ENCODE data around the gene MARCHF10.

The MARCHF10 gene

DNA sequence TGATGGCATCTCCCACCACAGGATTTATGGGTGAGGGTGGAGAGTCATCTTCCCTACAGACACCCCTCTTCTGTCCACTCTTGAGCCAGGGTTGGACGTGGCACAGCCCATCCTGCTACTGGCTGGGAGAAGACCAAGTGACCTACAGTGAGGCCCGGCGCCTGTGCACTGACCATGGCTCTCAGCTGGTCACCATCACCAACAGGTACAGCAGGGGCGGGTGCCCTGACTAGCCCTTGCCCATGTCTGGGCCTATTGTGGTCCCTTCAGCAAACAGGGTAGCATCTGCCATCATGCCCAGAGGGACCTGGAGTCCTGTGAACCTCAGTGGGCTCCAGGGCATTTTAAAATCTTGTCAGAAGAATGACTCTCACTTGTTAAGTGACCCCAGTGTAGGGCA is 132.4 kb downstream of the MARCHF10 start:
- no peak for DNase-seq (ENCODE audit: insufficient read length, low spot score)
- FAIRE-seq: no peak
- TF ChIP-seq TAF1 (IDR thresholded peaks at IDR 0.05; ENCODE audit: low read depth, low read length): no peak
- no peak for TF ChIP-seq PAX5 (IDR thresholded peaks at IDR 0.05; ENCODE audit: insufficient read depth, low read length, severe bottlenecking)
- TF ChIP-seq SPI1 (IDR thresholded peaks at IDR 0.05; ENCODE audit: low read depth, low read length): no peak
- TF ChIP-seq POLR2A (IDR thresholded peaks at IDR 0.05; ENCODE audit: low read depth, low read length): no peak
- TF ChIP-seq POU2F2 (IDR thresholded peaks at IDR 0.05; ENCODE audit: low read depth, low read length): no peak
- TF ChIP-seq POLR2AphosphoS5 (IDR thresholded peaks at IDR 0.05; ENCODE audit: low read depth, low read length): no peak

- TF ChIP-seq PAX5 (IDR thresholded peaks at IDR 0.05; ENCODE audit: insufficient read depth, low read length, severe bottlenecking) (no peak), POLR2A (IDR thresholded peaks at IDR 0.05; ENCODE audit: low read depth, low read length) (no peak), POLR2AphosphoS5 (IDR thresholded peaks at IDR 0.05; ENCODE audit: low read depth, low read length) (no peak), POU2F2 (IDR thresholded peaks at IDR 0.05; ENCODE audit: low read depth, low read length) (no peak), SPI1 (IDR thresholded peaks at IDR 0.05; ENCODE audit: low read depth, low read length) (no peak)
- DNase-seq (ENCODE audit: insufficient read length, low spot score) (no peak), FAIRE-seq (no peak)
These were observed 132.9 kb downstream of the MARCHF10 start for GRCh38 chr17:62675260-62675659.

DNA sequence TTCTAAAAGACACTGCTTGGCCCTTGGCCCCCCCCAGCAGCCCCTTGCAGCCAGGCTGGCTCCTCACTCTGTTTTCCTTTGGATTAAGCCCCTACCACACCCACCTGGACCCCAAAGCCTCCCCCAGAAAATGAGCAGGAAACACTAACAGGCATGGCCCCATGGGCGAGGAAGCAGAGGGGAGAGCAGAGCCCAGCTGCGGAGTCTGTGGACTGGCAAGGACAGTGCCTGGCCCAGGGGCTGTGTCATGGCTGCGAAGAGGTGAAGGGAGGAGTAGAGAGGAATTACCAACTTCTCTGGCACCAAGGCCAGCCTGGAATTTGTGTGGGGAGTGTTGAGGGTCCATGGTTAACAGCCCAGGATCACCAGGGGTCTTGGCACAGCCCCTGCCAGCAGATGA is 133.3 kb downstream of the MARCHF10 start:
- FAIRE-seq (no peak), DNase-seq (ENCODE audit: insufficient read length, low spot score) (no peak)
- no peak for TF ChIP-seq SPI1 (IDR thresholded peaks at IDR 0.05; ENCODE audit: low read depth, low read length)
- no peak for TF ChIP-seq POLR2A (IDR thresholded peaks at IDR 0.05; ENCODE audit: low read depth, low read length)
- no peak for TF ChIP-seq PAX5 (IDR thresholded peaks at IDR 0.05; ENCODE audit: insufficient read depth, low read length, severe bottlenecking)
- TF ChIP-seq POU2F2 (IDR thresholded peaks at IDR 0.05; ENCODE audit: low read depth, low read length): no peak
- no peak for TF ChIP-seq TAF1 (IDR thresholded peaks at IDR 0.05; ENCODE audit: low read depth, low read length)

DNA sequence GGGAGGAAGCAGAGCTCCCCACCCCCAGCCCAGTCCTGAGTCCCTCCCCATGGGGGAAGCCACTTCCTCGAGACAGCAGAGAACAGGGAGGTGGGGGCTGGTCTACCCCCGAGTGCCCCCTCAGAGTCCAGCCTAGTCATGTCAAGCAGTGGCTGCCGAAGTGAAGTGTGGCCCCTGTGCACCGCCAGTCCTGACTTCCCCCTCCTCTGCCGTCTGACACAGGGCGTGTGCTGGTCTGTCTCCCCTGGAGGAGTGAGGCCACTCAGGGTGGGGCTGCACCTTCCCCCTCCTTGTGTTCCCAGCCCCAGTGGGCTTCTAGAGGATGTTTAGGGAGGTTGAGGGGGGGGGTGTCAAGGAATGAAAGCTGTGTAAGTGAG is 133.8 kb downstream of the MARCHF10 start:
- TF ChIP-seq SPI1 (IDR thresholded peaks at IDR 0.05; ENCODE audit: low read depth, low read length): no peak
- TF ChIP-seq POLR2AphosphoS5 (IDR thresholded peaks at IDR 0.05; ENCODE audit: low read depth, low read length): no peak
- no peak for TF ChIP-seq POLR2A (IDR thresholded peaks at IDR 0.05; ENCODE audit: low read depth, low read length)
- TF ChIP-seq TAF1 (IDR thresholded peaks at IDR 0.05; ENCODE audit: low read depth, low read length): no peak
- no peak for TF ChIP-seq PAX5 (IDR thresholded peaks at IDR 0.05; ENCODE audit: insufficient read depth, low read length, severe bottlenecking)
- FAIRE-seq (no peak), DNase-seq (ENCODE audit: insufficient read length, low spot score) (no peak)

DNA sequence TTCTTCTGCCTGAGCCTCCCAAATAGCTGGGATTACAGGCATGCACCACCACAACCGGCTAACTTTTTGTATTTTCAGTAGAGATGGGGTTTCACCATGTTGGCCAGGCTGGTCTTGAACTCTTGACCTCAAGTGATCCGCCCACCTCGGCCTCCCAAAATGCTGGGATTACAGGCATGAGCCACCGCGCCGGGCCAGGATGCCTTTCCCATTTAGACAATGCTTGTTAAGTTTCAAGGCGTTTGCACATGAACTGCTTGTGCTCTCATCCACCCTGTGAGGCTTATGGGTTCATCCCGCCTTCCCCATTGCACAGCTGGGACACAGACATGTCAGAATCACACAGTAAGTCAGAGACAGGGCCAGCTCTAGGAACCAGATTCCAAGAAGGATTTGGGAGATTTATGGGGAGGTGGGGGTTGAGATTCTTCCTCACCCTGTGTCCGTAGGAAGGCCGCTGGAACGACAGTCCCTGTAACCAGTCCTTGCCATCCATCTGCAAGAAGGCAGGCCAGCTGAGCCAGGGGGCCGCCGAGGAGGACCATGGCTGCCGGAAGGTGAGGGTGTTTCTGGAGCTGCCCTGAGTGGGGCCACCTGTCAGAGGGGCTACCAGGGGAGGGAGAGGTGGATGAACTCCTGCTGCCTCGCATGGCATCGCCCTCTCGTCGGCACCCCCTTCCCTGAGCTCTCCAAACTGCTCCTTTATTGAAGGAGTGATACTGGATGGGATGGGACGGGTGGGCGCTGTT is 134.3 kb downstream of the MARCHF10 start:
- TF ChIP-seq PAX5 (IDR thresholded peaks at IDR 0.05; ENCODE audit: insufficient read depth, low read length, severe bottlenecking): no peak
- no peak for TF ChIP-seq POLR2A (IDR thresholded peaks at IDR 0.05; ENCODE audit: low read depth, low read length)
- no peak for TF ChIP-seq TAF1 (IDR thresholded peaks at IDR 0.05; ENCODE audit: low read depth, low read length)
- no peak for TF ChIP-seq POU2F2 (IDR thresholded peaks at IDR 0.05; ENCODE audit: low read depth, low read length)
- TF ChIP-seq POLR2AphosphoS5 (IDR thresholded peaks at IDR 0.05; ENCODE audit: low read depth, low read length): no peak
- TF ChIP-seq SPI1 (IDR thresholded peaks at IDR 0.05; ENCODE audit: low read depth, low read length): no peak
- DNase-seq (ENCODE audit: insufficient read length, low spot score) (no peak), FAIRE-seq (no peak)

- FAIRE-seq: no peak
- no peak for DNase-seq (ENCODE audit: insufficient read length, low spot score)
- no peak for TF ChIP-seq POLR2A (IDR thresholded peaks at IDR 0.05; ENCODE audit: low read depth, low read length)
- no peak for TF ChIP-seq POLR2AphosphoS5 (IDR thresholded peaks at IDR 0.05; ENCODE audit: low read depth, low read length)
- TF ChIP-seq SPI1 (IDR thresholded peaks at IDR 0.05; ENCODE audit: low read depth, low read length): no peak
- no peak for TF ChIP-seq TAF1 (IDR thresholded peaks at IDR 0.05; ENCODE audit: low read depth, low read length)
- TF ChIP-seq POU2F2 (IDR thresholded peaks at IDR 0.05; ENCODE audit: low read depth, low read length): no peak
- no peak for TF ChIP-seq PAX5 (IDR thresholded peaks at IDR 0.05; ENCODE audit: insufficient read depth, low read length, severe bottlenecking)
These were observed 135.2 kb downstream of the MARCHF10 start for GRCh38 chr17:62672957-62673356.

DNA sequence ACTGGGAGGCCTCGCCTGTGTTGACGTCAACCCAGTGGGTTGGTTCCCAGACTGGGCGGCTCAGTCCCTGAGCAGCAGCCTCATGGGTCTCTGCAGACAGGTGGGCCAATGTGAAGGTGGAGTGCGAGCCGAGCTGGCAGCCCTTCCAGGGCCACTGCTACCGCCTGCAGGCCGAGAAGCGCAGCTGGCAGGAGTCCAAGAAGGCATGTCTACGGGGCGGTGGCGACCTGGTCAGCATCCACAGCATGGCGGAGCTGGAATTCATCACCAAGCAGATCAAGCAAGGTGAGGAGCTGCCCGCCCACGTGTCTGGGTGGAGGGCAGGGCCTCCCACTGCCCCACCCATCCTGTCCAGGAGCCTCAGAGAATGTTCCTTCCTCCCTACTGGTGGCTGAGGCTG is 136.6 kb downstream of the MARCHF10 start:
- DNase-seq (ENCODE audit: insufficient read length, low spot score) (no peak), FAIRE-seq (no peak)
- no peak for TF ChIP-seq PAX5 (IDR thresholded peaks at IDR 0.05; ENCODE audit: insufficient read depth, low read length, severe bottlenecking)
- TF ChIP-seq SPI1 (IDR thresholded peaks at IDR 0.05; ENCODE audit: low read depth, low read length): no peak
- TF ChIP-seq POLR2AphosphoS5 (IDR thresholded peaks at IDR 0.05; ENCODE audit: low read depth, low read length): no peak
- no peak for TF ChIP-seq TAF1 (IDR thresholded peaks at IDR 0.05; ENCODE audit: low read depth, low read length)
- TF ChIP-seq POLR2A (IDR thresholded peaks at IDR 0.05; ENCODE audit: low read depth, low read length): no peak
- no peak for TF ChIP-seq POU2F2 (IDR thresholded peaks at IDR 0.05; ENCODE audit: low read depth, low read length)

DNA sequence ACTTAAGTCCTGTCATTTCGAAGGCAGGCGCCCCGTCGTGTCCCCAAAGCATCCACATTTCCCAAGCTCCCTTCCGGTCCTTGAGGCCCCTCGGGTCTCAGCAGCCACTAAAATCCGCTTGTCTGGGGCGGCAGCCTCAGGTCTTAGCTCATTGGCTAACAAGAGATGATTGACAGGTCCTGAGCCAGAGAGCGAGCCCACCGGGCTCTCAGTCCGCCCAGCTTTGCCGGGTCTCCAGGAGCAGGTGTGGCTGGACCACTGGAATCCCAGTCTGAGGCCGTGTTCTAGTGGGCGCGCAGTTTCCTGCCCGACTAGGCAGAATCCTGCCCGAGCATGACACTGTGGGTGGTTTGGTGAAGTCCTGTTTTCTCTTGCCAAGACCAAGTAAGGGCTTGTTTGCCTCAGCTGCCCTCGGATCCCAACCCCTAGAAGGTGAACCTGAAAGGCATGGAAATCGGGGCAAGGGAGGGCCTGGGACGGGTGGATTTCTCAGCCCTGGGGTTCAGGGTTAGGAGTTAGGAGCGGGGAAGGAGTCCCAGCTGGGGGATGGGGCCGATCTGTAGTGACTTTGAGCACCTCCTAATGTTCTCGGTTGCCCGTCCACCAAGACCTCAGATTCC is 137.8 kb downstream of the MARCHF10 start:
- FAIRE-seq (no peak), DNase-seq (ENCODE audit: insufficient read length, low spot score) (no peak)
- no peak for TF ChIP-seq POLR2A (IDR thresholded peaks at IDR 0.05; ENCODE audit: low read depth, low read length)
- TF ChIP-seq POU2F2 (IDR thresholded peaks at IDR 0.05; ENCODE audit: low read depth, low read length): no peak
- TF ChIP-seq SPI1 (IDR thresholded peaks at IDR 0.05; ENCODE audit: low read depth, low read length): no peak
- TF ChIP-seq TAF1 (IDR thresholded peaks at IDR 0.05; ENCODE audit: low read depth, low read length): no peak
- TF ChIP-seq POLR2AphosphoS5 (IDR thresholded peaks at IDR 0.05; ENCODE audit: low read depth, low read length): no peak
- no peak for TF ChIP-seq PAX5 (IDR thresholded peaks at IDR 0.05; ENCODE audit: insufficient read depth, low read length, severe bottlenecking)

- FAIRE-seq: no peak
These were observed 139.9 kb downstream of the MARCHF10 start for GRCh38 chr17:62668091-62668804.

More at GRCh38 chr17:62668091-62668804, 139.9 kb downstream of the MARCHF10 start:
- TF ChIP-seq PAX5 (IDR thresholded peaks at IDR 0.05; ENCODE audit: insufficient read depth, low read length, severe bottlenecking): no peak
- no peak for TF ChIP-seq POLR2A (IDR thresholded peaks at IDR 0.05; ENCODE audit: low read depth, low read length)
- TF ChIP-seq POLR2AphosphoS5 (IDR thresholded peaks at IDR 0.05; ENCODE audit: low read depth, low read length): no peak
- TF ChIP-seq TAF1 (IDR thresholded peaks at IDR 0.05; ENCODE audit: low read depth, low read length): no peak
- TF ChIP-seq SPI1 (IDR thresholded peaks at IDR 0.05; ENCODE audit: low read depth, low read length): no peak
- no peak for TF ChIP-seq POU2F2 (IDR thresholded peaks at IDR 0.05; ENCODE audit: low read depth, low read length)
- no peak for DNase-seq (ENCODE audit: insufficient read length, low spot score)

All from GM12891 (cell line).